ENCODE results near the gene HSD17B4. TPM values are rescaled to one million over a fixed set of nuclear protein-coding genes. Genes with fewer than 3 reads are reported as not detected.

Gene HSD17B4
- total RNA-seq, 1 donor from 2014 or later: 179 TPM

DNA sequence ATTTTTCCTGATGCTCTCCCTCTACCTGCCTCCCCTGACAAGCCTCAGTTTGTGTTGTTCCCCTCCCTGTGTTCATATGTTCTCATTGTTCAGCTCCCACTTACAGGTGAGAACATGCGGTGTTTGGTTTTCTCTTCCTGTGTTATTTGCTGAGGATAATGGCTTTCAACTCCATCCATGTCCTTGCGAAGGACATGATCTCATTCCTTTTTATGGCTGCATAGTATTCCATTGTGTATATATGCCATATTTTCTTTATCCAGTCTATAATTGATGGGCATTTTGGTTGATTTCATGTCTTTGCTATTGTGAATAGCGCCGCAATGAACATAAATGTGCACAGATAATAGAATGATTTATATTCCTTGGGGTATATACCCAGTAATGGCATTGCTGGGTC is 99.5 kb downstream of the HSD17B4 start:
- H3K36me3 Mint-ChIP-seq (ENCODE audit: low read depth): peaks cover 9% of the 10 kb centered on the region
- no peak overlapping the region for H3K27ac Mint-ChIP-seq (ENCODE audit: unreplicated experiment)
- H3K4me3 Mint-ChIP-seq: no peak overlapping the region
- H3K4me1 Mint-ChIP-seq: no peaks in the 10 kb centered on the region
- no peaks in the 10 kb centered on the region for H3K27me3 Mint-ChIP-seq (ENCODE audit: low read depth)
- DNase-seq (ENCODE audit: low read depth, low spot score): no peak
- H3K9me3 Mint-ChIP-seq: peaks cover 8% of the 10 kb centered on the region
- TF ChIP-seq, protein P1, sequence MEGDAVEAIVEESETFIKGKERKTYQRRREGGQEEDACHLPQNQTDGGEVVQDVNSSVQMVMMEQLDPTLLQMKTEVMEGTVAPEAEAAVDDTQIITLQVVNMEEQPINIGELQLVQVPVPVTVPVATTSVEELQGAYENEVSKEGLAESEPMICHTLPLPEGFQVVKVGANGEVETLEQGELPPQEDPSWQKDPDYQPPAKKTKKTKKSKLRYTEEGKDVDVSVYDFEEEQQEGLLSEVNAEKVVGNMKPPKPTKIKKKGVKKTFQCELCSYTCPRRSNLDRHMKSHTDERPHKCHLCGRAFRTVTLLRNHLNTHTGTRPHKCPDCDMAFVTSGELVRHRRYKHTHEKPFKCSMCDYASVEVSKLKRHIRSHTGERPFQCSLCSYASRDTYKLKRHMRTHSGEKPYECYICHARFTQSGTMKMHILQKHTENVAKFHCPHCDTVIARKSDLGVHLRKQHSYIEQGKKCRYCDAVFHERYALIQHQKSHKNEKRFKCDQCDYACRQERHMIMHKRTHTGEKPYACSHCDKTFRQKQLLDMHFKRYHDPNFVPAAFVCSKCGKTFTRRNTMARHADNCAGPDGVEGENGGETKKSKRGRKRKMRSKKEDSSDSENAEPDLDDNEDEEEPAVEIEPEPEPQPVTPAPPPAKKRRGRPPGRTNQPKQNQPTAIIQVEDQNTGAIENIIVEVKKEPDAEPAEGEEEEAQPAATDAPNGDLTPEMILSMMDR (conservative IDR thresholded peaks at IDR 0.05): no peak

DNA sequence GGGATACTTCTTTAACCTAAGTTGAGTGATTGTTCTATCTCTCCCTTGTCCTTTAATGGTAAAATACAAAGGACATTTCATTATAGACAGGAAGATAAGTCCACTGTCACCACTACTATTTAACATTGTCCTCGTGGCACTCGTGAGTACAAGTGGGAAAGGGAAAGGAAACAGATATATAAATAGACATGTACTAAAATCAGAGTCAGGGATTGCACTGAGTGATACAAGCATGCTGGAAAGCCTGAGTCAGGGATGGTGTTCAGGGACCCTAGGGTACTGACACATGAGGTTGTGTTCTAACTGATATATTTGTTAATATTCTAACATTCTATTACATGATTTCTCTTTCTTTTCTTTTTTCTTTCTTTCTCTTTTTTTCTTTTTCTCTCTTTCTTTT is 102.3 kb downstream of the HSD17B4 start:
- Mint-ChIP-seq H3K9me3 (peaks cover 13% of the 10 kb centered on the region), H3K27ac (ENCODE audit: unreplicated experiment) (no peak overlapping the region), H3K4me3 (no peak overlapping the region), H3K36me3 (ENCODE audit: low read depth) (peaks cover 8% of the 10 kb centered on the region), H3K27me3 (ENCODE audit: low read depth) (no peaks in the 10 kb centered on the region), H3K4me1 (no peaks in the 10 kb centered on the region)
- DNase-seq (ENCODE audit: low read depth, low spot score): no peak
- TF ChIP-seq, protein P1 (conservative IDR thresholded peaks at IDR 0.05): no peak

DNA sequence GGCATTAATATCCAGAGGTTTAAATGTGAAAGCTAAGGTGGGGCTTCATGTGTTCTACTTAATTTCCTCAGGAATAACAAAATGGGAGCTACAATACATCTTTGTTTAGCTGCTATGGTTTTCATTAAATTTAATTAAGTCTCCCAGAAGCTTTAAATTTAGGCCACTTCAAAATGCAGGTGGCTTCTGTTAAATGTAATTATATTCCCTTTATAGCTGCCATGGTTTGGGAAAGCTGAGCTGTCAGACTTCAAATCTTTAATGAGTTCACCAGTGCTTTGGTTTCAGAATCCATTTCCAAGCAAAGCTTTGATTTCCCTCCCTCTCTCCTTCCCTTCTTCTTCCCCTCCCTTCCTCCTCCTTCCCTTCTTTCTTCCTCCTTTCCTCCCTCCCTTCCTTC is 118.6 kb downstream of the HSD17B4 start:
- Mint-ChIP-seq H3K4me3 (no peak overlapping the region), H3K36me3 (ENCODE audit: low read depth) (no peaks in the 10 kb centered on the region), H3K9me3 (no peaks in the 10 kb centered on the region), H3K27ac (ENCODE audit: unreplicated experiment) (peak overlapping the region; percentile 50), H3K27me3 (ENCODE audit: low read depth) (no peaks in the 10 kb centered on the region), H3K4me1 (no peaks in the 10 kb centered on the region)
- TF ChIP-seq, protein P1 (conservative IDR thresholded peaks at IDR 0.05): no peak
- no peak for DNase-seq (ENCODE audit: low read depth, low spot score)

DNA sequence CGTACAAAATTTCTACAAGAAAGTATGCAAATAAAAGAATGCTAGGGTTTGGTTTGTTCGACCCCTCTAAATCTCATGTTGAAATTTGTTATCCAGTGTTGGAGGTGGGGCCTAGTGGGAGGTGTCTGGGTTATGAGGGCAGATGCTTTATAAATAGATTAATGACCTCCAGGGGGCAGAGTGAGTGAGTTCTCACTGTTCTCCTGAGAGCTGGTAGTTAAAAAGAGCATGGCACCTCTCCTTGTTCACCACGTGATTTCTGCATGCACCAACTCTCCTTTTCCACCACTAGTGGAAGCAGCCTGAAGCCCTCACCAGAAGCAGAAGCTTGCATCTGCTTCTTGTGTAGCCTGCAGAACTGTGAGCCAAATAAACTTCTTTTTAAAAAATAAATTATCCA is 126.6 kb downstream of the HSD17B4 start:
- TF ChIP-seq, protein P1 (conservative IDR thresholded peaks at IDR 0.05): peak; percentile 49
- H3K27ac Mint-ChIP-seq (ENCODE audit: unreplicated experiment): no peak overlapping the region
- no peaks in the 10 kb centered on the region for H3K36me3 Mint-ChIP-seq (ENCODE audit: low read depth)
- DNase-seq (ENCODE audit: low read depth, low spot score): no peak
- H3K4me3 Mint-ChIP-seq: no peak overlapping the region
- peaks cover 13% of the 10 kb centered on the region for H3K4me1 Mint-ChIP-seq
- H3K27me3 Mint-ChIP-seq (ENCODE audit: low read depth): no peaks in the 10 kb centered on the region
- H3K9me3 Mint-ChIP-seq: peaks cover 2% of the 10 kb centered on the region

DNA sequence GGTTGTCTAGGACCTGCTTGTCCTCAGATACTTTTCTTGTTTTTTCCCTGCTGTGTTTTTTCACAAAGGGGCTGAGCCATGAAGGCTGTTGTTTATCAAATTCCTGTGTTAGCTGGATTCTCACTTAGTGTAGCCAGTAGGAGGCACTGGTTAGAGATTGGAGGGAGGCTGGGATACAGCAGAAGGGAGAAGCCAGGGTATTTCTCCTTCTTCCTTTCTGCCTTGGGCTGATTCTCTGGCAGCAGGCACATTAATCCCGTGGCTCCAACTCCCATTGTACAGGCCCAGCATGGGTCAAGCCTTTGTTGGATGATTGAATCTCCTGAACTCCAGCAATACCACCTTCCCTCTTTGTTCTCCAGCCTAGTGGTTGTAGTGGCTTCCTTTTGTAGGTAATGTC is 130.7 kb downstream of the HSD17B4 start:
- TF ChIP-seq, protein P1 (conservative IDR thresholded peaks at IDR 0.05): no peak
- Mint-ChIP-seq H3K27me3 (ENCODE audit: low read depth) (no peaks in the 10 kb centered on the region), H3K9me3 (no peaks in the 10 kb centered on the region), H3K27ac (ENCODE audit: unreplicated experiment) (no peak overlapping the region), H3K36me3 (ENCODE audit: low read depth) (no peaks in the 10 kb centered on the region), H3K4me1 (peaks cover 13% of the 10 kb centered on the region), H3K4me3 (no peak overlapping the region)
- DNase-seq (ENCODE audit: low read depth, low spot score): no peak

DNA sequence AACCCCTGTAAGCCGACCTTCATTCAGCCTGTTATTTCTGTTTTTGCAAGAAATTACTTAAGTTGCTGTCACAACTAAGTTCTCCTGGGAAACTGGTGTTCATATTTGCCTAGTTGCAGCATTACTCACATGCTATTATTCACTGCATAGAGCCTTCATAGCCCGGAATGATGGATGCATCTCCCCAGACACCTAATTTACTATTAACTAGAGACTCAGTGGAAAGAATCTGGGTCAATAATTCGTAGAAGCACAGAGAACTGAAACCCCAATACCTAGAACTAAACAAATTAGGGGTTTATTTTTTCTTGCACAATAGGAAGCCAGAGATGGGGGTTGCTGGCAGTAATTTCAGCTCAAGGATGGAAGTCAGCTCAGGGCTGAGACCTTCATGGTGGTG is 131.4 kb downstream of the HSD17B4 start:
- no peak for DNase-seq (ENCODE audit: low read depth, low spot score)
- peaks cover 13% of the 10 kb centered on the region for H3K4me1 Mint-ChIP-seq
- H3K9me3 Mint-ChIP-seq: no peaks in the 10 kb centered on the region
- no peak overlapping the region for H3K4me3 Mint-ChIP-seq
- no peaks in the 10 kb centered on the region for H3K36me3 Mint-ChIP-seq (ENCODE audit: low read depth)
- no peak overlapping the region for H3K27ac Mint-ChIP-seq (ENCODE audit: unreplicated experiment)
- no peaks in the 10 kb centered on the region for H3K27me3 Mint-ChIP-seq (ENCODE audit: low read depth)
- TF ChIP-seq, protein P1 (conservative IDR thresholded peaks at IDR 0.05): no peak
